ENCODE measurements around the gene INSRR. TPM values are rescaled to one million over a fixed set of nuclear protein-coding genes. Genes with fewer than 3 reads are reported as not detected.

Gene INSRR
- total RNA-seq, 1 experiment from 2014 or later: not detected

GRCh38 chr1:156828400-156829124 is 30.4 kb downstream of the INSRR start:
- no peaks in the 10 kb centered on the region for H3K9me3 Mint-ChIP-seq (ENCODE audit: unreplicated experiment)
- Histone ChIP-seq H3K9me3 (no peaks in the 10 kb centered on the region), H3K27me3 (replicated peaks; ENCODE audit: control insufficient read depth, insufficient read depth, low read length) (no peaks in the 10 kb centered on the region; the same call in 1 of the 2 replicates), H3K4me3 (ENCODE audit: low read depth, low read length) (no peak overlapping the region), H3K36me3 (ENCODE audit: control insufficient read depth, insufficient read depth, low read length) (no peaks in the 10 kb centered on the region), H3K4me1 (no peaks in the 10 kb centered on the region)
- BruUV-seq (replicated peaks): no TSS peak
- ChIA-PET CTCF (no interaction called here), POLR2A (no interaction called here)
- H3K36me3 Mint-ChIP-seq (ENCODE audit: insufficient read depth, unreplicated experiment): no peaks in the 10 kb centered on the region
- H3K4me1 Mint-ChIP-seq (ENCODE audit: low read depth, unreplicated experiment): no peaks in the 10 kb centered on the region
- no peak for DNase-seq
- no peak overlapping the region for H3K27ac Mint-ChIP-seq (ENCODE audit: unreplicated experiment)
- intact Hi-C loops (cut with micrococcal nuclease; ENCODE audit: unreplicated experiment): no loop called here
- H3K27me3 Mint-ChIP-seq (ENCODE audit: insufficient read depth, unreplicated experiment): peaks cover 9% of the 10 kb centered on the region
- H3K4me3 Mint-ChIP-seq (ENCODE audit: unreplicated experiment): no peak overlapping the region
- no peak for TF ChIP-seq CTCF (IDR thresholded peaks at IDR 0.05; ENCODE audit: insufficient read depth in 1 of 2, low read depth in 1 of 2, low read length in 1 of 2, severe bottlenecking in 1 of 2, unreplicated experiment in 1 of 2)

- no peak for DNase-seq
- intact Hi-C loops (cut with micrococcal nuclease; ENCODE audit: unreplicated experiment): no loop called here
- Histone ChIP-seq H3K36me3 (ENCODE audit: control insufficient read depth, insufficient read depth, low read length) (no peaks in the 10 kb centered on the region), H3K27me3 (replicated peaks; ENCODE audit: control insufficient read depth, insufficient read depth, low read length) (no peaks in the 10 kb centered on the region; the same call in 1 of the 2 replicates), H3K9me3 (no peaks in the 10 kb centered on the region), H3K4me3 (ENCODE audit: low read depth, low read length) (no peak overlapping the region), H3K4me1 (no peaks in the 10 kb centered on the region)
- no TSS peak for BruUV-seq (replicated peaks)
- ChIA-PET POLR2A (no interaction called here), CTCF (interaction anchor here (0.9 to 1.4 kb wide), 2 partner anchors 13 to 63 kb away, joined by 3 read pairs; no protein-coding TSS in a partner anchor)
- H3K4me3 Mint-ChIP-seq (ENCODE audit: unreplicated experiment): no peak overlapping the region
- H3K36me3 Mint-ChIP-seq (ENCODE audit: insufficient read depth, unreplicated experiment): no peaks in the 10 kb centered on the region
- peaks cover 8% of the 10 kb centered on the region for H3K27me3 Mint-ChIP-seq (ENCODE audit: insufficient read depth, unreplicated experiment)
- no peaks in the 10 kb centered on the region for H3K4me1 Mint-ChIP-seq (ENCODE audit: low read depth, unreplicated experiment)
- H3K9me3 Mint-ChIP-seq (ENCODE audit: unreplicated experiment): no peaks in the 10 kb centered on the region
- no peak for TF ChIP-seq CTCF (IDR thresholded peaks at IDR 0.05; ENCODE audit: insufficient read depth in 1 of 2, low read depth in 1 of 2, low read length in 1 of 2, severe bottlenecking in 1 of 2, unreplicated experiment in 1 of 2)
- H3K27ac Mint-ChIP-seq (ENCODE audit: unreplicated experiment): no peak overlapping the region
These were observed 32.3 kb downstream of the INSRR start for GRCh38 chr1:156826630-156827029.

- no peaks in the 10 kb centered on the region for H3K36me3 Mint-ChIP-seq (ENCODE audit: insufficient read depth, unreplicated experiment)
- H3K36me3 ChIP-seq (ENCODE audit: control insufficient read depth, insufficient read depth, low read length): no peaks in the 10 kb centered on the region
- no peak for DNase-seq
- no peaks in the 10 kb centered on the region for H3K4me1 ChIP-seq
- no peak overlapping the region for H3K4me3 Mint-ChIP-seq (ENCODE audit: unreplicated experiment)
- intact Hi-C loops (cut with micrococcal nuclease; ENCODE audit: unreplicated experiment): no loop called here
- no peaks in the 10 kb centered on the region; the same call in 1 of the 2 replicates for H3K27me3 ChIP-seq (replicated peaks; ENCODE audit: control insufficient read depth, insufficient read depth, low read length)
- no peaks in the 10 kb centered on the region for H3K9me3 Mint-ChIP-seq (ENCODE audit: unreplicated experiment)
- H3K4me3 ChIP-seq (ENCODE audit: low read depth, low read length): no peak overlapping the region
- ChIA-PET CTCF (interaction anchor here (0.9 to 1.0 kb wide), 2 partner anchors 18 to 36 kb away, joined by 3 read pairs; no protein-coding TSS in a partner anchor), POLR2A (no interaction called here)
- H3K27me3 Mint-ChIP-seq (ENCODE audit: insufficient read depth, unreplicated experiment): peaks cover 7% of the 10 kb centered on the region
- H3K9me3 ChIP-seq: no peaks in the 10 kb centered on the region
- TF ChIP-seq CTCF (IDR thresholded peaks at IDR 0.05; ENCODE audit: insufficient read depth in 1 of 2, low read depth in 1 of 2, low read length in 1 of 2, severe bottlenecking in 1 of 2, unreplicated experiment in 1 of 2): no peak
- no peaks in the 10 kb centered on the region for H3K4me1 Mint-ChIP-seq (ENCODE audit: low read depth, unreplicated experiment)
- no TSS peak for BruUV-seq (replicated peaks)
- H3K27ac Mint-ChIP-seq (ENCODE audit: unreplicated experiment): no peak overlapping the region
These were observed 35.6 kb downstream of the INSRR start for GRCh38 chr1:156823210-156823790.

Measured in Caco-2 (cell line).